Measurements from ENCODE around the gene KIAA1614. TPM values are rescaled to one million over a fixed set of nuclear protein-coding genes. Genes with fewer than 3 reads are reported as not detected.

The KIAA1614 gene, protein sequence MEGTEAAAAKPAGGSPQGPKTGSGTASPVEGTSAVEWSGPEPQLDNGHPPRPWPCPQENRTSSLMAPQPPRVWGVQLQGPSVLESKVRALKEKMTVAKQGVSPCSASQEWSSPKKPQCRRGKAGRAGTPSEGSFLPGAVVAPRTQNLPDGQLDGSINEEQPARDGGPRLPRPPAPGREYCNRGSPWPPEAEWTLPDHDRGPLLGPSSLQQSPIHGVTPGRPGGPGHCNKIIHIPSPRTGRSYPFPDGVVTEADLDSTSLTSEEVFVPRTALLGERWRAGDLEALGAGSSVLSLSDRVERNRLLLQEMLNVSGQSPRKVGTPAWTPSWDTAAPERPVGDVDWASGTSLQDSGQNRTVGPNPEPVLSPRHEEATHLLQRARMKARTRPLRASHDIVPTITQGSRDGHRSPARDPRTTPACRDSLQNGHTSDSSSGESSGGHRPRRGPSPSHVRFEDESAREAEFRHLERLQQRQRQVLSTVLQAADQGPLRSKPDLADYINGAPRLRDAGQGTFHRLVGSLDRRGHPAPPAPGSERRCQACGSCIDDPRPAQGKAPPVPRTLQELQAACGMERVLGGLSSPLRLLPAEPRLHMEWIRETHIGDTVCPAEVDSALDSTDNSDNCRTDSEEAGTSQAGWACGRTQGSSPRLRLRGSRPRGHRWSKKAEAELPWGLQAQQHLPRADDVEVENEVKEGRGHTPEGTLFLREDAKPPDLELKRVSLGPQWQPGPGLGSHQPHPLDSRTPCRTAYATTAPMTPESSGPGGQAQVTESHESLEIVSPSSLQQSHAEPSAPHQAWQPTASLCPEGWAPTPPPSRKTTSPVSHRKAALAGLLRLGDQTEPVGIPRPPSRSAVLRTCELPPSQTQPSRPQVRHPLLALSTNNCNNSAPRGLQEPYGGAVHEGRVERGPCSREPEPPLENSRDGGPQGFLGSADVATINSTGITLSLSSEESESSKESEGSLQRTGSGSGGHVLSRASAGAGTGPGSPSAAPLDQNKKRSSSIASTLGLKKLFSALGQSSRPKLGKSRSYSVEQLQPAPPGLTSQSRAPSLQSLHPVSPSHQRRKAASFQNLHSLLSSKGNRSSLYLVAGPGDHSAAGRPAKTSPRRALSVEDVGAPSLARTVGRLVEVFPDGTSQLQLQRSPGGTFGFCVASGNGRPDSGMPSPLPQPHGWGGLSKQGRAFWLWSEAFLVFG
- 4.5 and 10.3 TPM in 2 replicates for total RNA-seq

DNA sequence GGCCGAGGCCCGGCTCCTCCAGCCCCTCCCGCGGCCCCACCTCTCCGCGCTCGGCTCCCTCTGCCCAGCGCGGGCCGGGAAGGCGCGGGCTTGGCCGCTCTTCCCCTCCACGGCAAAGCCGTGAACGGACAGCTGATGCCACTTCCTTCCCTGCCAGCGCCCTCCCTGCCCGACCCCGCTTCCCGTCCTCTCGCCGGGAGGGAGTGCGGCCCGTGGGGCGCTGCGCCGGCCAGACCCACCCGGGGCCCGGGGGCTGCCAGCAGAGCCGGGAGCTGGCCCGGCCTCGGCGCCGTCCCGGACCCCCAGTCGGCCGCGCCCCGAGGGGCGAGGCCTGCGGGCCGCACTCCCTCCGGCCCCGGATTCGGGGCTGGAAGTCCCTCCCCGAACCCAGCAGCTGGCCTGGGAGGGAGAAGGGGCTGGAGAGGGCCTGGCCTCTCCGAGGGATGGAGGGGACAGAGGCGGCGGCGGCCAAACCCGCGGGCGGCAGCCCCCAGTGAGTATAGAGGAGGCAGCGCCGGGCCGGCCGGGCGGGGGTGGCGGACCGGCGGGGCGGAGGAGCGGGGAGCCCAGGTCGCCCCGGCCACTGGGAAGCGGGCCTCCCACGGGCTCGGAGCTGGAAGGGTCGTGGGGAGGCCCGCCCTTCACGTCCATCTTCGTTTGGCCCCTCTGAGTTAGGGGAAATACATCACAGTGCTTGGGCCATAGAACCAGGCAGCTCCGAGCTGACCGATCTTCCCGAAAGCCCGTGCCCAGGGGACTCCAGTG, at the start of gene KIAA1614:
Gene KIAA1614, plus strand, starts transcription at position 97 of the 765 bp plus-strand sequence. Its CDS starts 347 bp downstream, at position 444.

Other genes starting within 250 kb of the KIAA1614 start
- 15.1 and 17.8 TPM in 2 replicates for gene STX6, start 110.0 kb downstream of the KIAA1614 start, total RNA-seq
- 8.6 and 15.8 TPM in 2 replicates for gene MR1, start 121.1 kb downstream of the KIAA1614 start, total RNA-seq
- 20.6 and 33.8 TPM in 2 replicates for gene IER5, start 175.8 kb downstream of the KIAA1614 start, total RNA-seq

All from subcutaneous preadipocyte (primary cell).